Measurements from ENCODE around the gene SHROOM2. TPM values are rescaled to one million over a fixed set of nuclear protein-coding genes. Genes with fewer than 3 reads are reported as not detected.

SHROOM2 gene
- total RNA-seq, 1 experiment from 2014 or later: 14.2 TPM

DNA sequence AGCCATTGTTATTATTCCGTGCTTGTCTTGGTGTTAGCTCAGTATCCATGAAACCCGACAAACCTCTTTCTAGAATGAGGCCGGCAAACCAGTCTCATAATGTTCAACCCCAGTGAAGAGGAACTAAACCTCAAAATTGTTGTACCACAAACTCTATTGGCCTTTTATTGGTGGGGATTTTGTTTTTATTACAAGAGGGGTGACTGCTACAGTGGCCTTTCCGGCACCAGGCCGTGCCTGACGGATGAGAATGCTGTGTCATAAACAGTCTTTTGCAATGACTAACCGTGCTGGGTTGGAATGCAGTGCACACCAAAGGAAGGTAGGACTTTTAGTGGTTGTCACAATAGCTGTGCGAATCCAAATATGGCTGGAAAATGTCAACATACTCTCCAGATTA, 60.8 kb downstream of the SHROOM2 start:
- intact Hi-C loops (cut with micrococcal nuclease; ENCODE audit: unreplicated experiment): loop anchor here (2.0 kb wide), 1 partner anchor 18 kb away; no protein-coding TSS in a partner anchor
- Mint-ChIP-seq H3K27ac (ENCODE audit: unreplicated experiment) (peak overlapping the region; percentile 89), H3K4me3 (ENCODE audit: unreplicated experiment) (peak overlapping the region; percentile 52), H3K9me3 (ENCODE audit: unreplicated experiment) (no peaks in the 10 kb centered on the region), H3K27me3 (ENCODE audit: insufficient read depth, unreplicated experiment) (no peaks in the 10 kb centered on the region), H3K36me3 (ENCODE audit: insufficient read depth, unreplicated experiment) (peaks cover 12% of the 10 kb centered on the region), H3K4me1 (ENCODE audit: low read depth, unreplicated experiment) (peaks cover 15% of the 10 kb centered on the region)
- CTCF ChIA-PET: no interaction called here
- TF ChIP-seq, protein P1, sequence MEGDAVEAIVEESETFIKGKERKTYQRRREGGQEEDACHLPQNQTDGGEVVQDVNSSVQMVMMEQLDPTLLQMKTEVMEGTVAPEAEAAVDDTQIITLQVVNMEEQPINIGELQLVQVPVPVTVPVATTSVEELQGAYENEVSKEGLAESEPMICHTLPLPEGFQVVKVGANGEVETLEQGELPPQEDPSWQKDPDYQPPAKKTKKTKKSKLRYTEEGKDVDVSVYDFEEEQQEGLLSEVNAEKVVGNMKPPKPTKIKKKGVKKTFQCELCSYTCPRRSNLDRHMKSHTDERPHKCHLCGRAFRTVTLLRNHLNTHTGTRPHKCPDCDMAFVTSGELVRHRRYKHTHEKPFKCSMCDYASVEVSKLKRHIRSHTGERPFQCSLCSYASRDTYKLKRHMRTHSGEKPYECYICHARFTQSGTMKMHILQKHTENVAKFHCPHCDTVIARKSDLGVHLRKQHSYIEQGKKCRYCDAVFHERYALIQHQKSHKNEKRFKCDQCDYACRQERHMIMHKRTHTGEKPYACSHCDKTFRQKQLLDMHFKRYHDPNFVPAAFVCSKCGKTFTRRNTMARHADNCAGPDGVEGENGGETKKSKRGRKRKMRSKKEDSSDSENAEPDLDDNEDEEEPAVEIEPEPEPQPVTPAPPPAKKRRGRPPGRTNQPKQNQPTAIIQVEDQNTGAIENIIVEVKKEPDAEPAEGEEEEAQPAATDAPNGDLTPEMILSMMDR (IDR thresholded peaks at IDR 0.05; ENCODE audit: insufficient read depth in 1 of 2, low read depth in 1 of 2, low read length in 1 of 2, severe bottlenecking in 1 of 2, unreplicated experiment in 1 of 2): no peak
- Histone ChIP-seq H3K4me3 (ENCODE audit: low read depth, low read length) (no peak overlapping the region), H3K9me3 (no peaks in the 10 kb centered on the region), H3K27me3 (replicated peaks; ENCODE audit: control insufficient read depth, insufficient read depth, low read length) (no peaks in the 10 kb centered on the region), H3K36me3 (ENCODE audit: control insufficient read depth, insufficient read depth, low read length) (no peaks in the 10 kb centered on the region), H3K4me1 (peaks cover 49% of the 10 kb centered on the region)
- no TSS peak for BruUV-seq (replicated peaks)
- DNase-seq: peak; percentile 65 to 77
- POLR2A ChIA-PET: interaction anchor here (0.6 kb wide), 1 partner anchor 45 kb away, joined by 5 read pairs; no protein-coding TSS in a partner anchor

DNA sequence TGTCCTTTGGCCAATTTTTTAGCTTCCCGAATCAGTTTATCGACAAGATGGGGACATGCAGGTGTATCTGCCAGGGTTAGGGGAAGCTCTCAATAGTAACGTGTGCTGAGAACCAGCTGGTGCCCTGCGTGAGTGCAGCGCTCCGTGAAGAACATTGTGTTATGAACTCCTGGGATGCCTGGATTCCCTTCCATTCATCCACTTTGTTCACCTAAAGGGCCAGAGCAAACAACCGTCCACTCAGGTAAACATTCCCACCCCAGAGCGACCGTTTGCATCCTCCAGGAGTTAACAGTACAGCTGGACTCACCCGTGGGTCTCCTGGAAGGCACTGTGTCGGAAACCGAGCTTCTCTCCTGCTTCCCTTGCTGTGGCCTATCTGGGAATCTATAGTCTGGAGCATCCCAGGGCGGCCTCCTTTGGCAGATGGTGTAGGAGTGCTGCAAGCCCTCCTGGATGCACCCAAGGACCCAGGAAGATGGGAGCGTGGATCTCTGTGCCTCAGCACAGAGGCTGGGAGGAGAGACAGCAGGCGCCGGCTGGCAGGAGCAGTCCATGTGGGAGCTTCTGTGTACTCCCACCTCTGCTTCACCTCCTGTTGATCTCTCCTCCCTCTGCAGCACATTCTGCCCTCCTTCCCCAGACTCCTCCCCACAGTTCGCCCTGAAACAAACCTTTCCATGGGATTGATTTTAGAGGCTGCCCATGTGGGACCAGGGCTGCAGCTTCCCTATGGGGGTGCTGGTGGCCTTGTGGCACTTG, 62.7 kb downstream of the SHROOM2 start:
- no peaks in the 10 kb centered on the region for H3K27me3 Mint-ChIP-seq (ENCODE audit: insufficient read depth, unreplicated experiment)
- DNase-seq: no peak
- ChIA-PET POLR2A (interaction anchor here (0.6 kb wide), 1 partner anchor 63 kb away, joined by 3 read pairs; the partner anchor contains the start of gene SHROOM2), CTCF (no interaction called here)
- H3K4me1 Mint-ChIP-seq (ENCODE audit: low read depth, unreplicated experiment): peaks cover 15% of the 10 kb centered on the region
- H3K4me1 ChIP-seq: peaks cover 34% of the 10 kb centered on the region
- no peaks in the 10 kb centered on the region for H3K9me3 Mint-ChIP-seq (ENCODE audit: unreplicated experiment)
- H3K36me3 Mint-ChIP-seq (ENCODE audit: insufficient read depth, unreplicated experiment): peaks cover 6% of the 10 kb centered on the region
- H3K36me3 ChIP-seq (ENCODE audit: control insufficient read depth, insufficient read depth, low read length): no peaks in the 10 kb centered on the region
- TF ChIP-seq, protein P1 (IDR thresholded peaks at IDR 0.05; ENCODE audit: insufficient read depth in 1 of 2, low read depth in 1 of 2, low read length in 1 of 2, severe bottlenecking in 1 of 2, unreplicated experiment in 1 of 2): no peak
- intact Hi-C loops (cut with micrococcal nuclease; ENCODE audit: unreplicated experiment): no loop called here
- BruUV-seq (replicated peaks): no TSS peak
- H3K27me3 ChIP-seq (replicated peaks; ENCODE audit: control insufficient read depth, insufficient read depth, low read length): no peaks in the 10 kb centered on the region
- no peak overlapping the region for H3K4me3 ChIP-seq (ENCODE audit: low read depth, low read length)
- peak overlapping the region; percentile 45 for H3K27ac Mint-ChIP-seq (ENCODE audit: unreplicated experiment)
- H3K4me3 Mint-ChIP-seq (ENCODE audit: unreplicated experiment): no peak overlapping the region
- no peaks in the 10 kb centered on the region for H3K9me3 ChIP-seq

DNA sequence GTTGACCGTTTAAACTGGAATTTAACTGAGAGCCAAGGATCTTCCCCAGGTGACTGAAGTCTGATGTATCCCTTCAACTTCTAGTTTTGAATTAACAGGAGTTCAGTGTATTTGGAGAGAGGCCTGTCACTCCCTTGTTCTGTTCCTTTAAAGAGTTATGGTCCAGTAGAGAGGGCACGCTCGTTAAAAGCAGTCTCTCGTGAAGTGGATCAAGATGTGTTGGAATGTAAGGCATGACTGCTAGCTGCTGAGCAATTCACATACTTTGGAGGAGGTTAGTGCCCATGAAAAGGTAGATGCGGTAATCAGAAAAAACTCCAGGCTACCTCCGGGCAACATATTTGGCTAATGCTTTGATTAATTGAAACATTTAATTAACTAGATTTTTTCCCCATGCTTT, 65.7 kb downstream of the SHROOM2 start:
- H3K27me3 Mint-ChIP-seq (ENCODE audit: insufficient read depth, unreplicated experiment): no peaks in the 10 kb centered on the region
- peaks cover 4% of the 10 kb centered on the region for H3K36me3 Mint-ChIP-seq (ENCODE audit: insufficient read depth, unreplicated experiment)
- TF ChIP-seq, protein P1 (IDR thresholded peaks at IDR 0.05; ENCODE audit: insufficient read depth in 1 of 2, low read depth in 1 of 2, low read length in 1 of 2, severe bottlenecking in 1 of 2, unreplicated experiment in 1 of 2): no peak
- intact Hi-C loops (cut with micrococcal nuclease; ENCODE audit: unreplicated experiment): no loop called here
- no peak overlapping the region for H3K4me3 Mint-ChIP-seq (ENCODE audit: unreplicated experiment)
- DNase-seq: no peak
- no TSS peak for BruUV-seq (replicated peaks)
- Histone ChIP-seq H3K27me3 (replicated peaks; ENCODE audit: control insufficient read depth, insufficient read depth, low read length) (no peaks in the 10 kb centered on the region), H3K9me3 (no peaks in the 10 kb centered on the region), H3K36me3 (ENCODE audit: control insufficient read depth, insufficient read depth, low read length) (no peaks in the 10 kb centered on the region), H3K4me3 (ENCODE audit: low read depth, low read length) (no peak overlapping the region), H3K4me1 (peaks cover 12% of the 10 kb centered on the region)
- peaks cover 11% of the 10 kb centered on the region for H3K4me1 Mint-ChIP-seq (ENCODE audit: low read depth, unreplicated experiment)
- no peak overlapping the region for H3K27ac Mint-ChIP-seq (ENCODE audit: unreplicated experiment)
- no peaks in the 10 kb centered on the region for H3K9me3 Mint-ChIP-seq (ENCODE audit: unreplicated experiment)
- POLR2A ChIA-PET: no interaction called here
- CTCF ChIA-PET: no interaction called here
